GM23338 (cell line): ENCODE results near the gene ZFPL1.

Experiments
- CREB1 ChIP-seq: fragments of 250-450 bp; sonication (Bioruptor Pico); IDR thresholded peaks from 2 replicates; pipeline ENCODE4 v1.5.0; 2020; ENCODE audit warnings: low read depth, mild to moderate bottlenecking, moderate library complexity
- EZH2 ChIP-seq: fragments of 200-600 bp; sonication (generic); IDR thresholded peaks from one replicate; pipeline ENCODE4 v1.8.0; 2017; ENCODE audit warnings: antibody characterized with exemption, mild to moderate bottlenecking, low read depth; ENCODE audit not compliant: unreplicated experiment
- JUNB ChIP-seq: IDR thresholded peaks from one replicate; pipeline ENCODE4 v1.6.1; 2016; ENCODE audit warnings: antibody characterized with exemption; ENCODE audit not compliant: unreplicated experiment
- NANOG ChIP-seq: IDR thresholded peaks from 2 replicates; pipeline ENCODE4 v1.6.1; 2016; ENCODE audit warnings: antibody characterized with exemption, borderline replicate concordance
- POLR2AphosphoS5 ChIP-seq: IDR thresholded peaks from 2 replicates; pipeline ENCODE4 v1.6.1; 2016; ENCODE audit warnings: antibody characterized with exemption, low read depth
- STAT1 ChIP-seq: IDR thresholded peaks from one replicate; pipeline ENCODE4 v1.6.1; 2016; ENCODE audit warnings: antibody characterized with exemption; ENCODE audit not compliant: unreplicated experiment
- TF ChIP-seq, protein P1 (sequence below), 2 experiments: fragments of 200-600 bp in 1 of 2; sonication (generic) in 1 of 2; conservative IDR thresholded peaks; 2 replicates each; pipeline versions ENCODE4 v1.5.1 to v1.6.1; 2016 to 2017; ENCODE audit warnings: antibody characterized with exemption in 2 of 2, low read depth in 2 of 2, mild to moderate bottlenecking in 2 of 2, moderate library complexity in 1 of 2
- TF ChIP-seq, protein P2 (sequence below): IDR thresholded peaks from one replicate; pipeline ENCODE4 v1.6.1; 2018; ENCODE audit warnings: antibody characterized with exemption; ENCODE audit not compliant: unreplicated experiment

DNA sequence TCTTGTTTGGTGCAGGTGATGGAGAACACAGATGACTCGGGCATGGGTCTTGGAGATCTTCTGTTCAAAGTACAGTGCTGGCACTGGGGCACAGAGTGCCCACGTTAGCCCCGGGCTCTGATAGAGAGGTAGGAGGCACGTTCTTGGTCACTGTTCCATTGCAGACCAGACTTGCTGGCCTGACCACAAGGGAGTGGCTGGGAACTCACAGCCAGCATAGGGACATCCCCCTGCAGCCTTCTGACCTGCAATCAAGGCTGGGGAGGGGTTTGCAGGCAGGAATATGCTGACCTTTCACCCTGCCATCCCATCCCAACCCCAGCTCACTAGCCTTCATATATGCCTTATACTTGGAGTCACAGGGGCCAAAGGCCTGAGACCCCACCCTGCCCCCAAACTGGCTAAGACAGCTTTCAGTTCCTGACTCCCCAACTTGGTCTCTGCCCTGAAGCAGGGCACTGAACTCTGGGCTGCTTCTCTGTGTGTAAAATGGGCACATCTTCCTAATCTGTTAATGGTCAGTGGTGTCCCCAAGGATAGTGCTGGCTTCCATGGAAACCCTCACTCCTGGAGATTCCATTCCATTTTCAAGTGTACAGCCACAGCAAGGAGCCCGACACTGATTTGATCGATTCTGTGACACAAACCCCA is 42.7 kb downstream of the ZFPL1 start:
- TF ChIP-seq EZH2 = no peak
- no peak for TF ChIP-seq JUNB
- TF ChIP-seq, protein P1, sequence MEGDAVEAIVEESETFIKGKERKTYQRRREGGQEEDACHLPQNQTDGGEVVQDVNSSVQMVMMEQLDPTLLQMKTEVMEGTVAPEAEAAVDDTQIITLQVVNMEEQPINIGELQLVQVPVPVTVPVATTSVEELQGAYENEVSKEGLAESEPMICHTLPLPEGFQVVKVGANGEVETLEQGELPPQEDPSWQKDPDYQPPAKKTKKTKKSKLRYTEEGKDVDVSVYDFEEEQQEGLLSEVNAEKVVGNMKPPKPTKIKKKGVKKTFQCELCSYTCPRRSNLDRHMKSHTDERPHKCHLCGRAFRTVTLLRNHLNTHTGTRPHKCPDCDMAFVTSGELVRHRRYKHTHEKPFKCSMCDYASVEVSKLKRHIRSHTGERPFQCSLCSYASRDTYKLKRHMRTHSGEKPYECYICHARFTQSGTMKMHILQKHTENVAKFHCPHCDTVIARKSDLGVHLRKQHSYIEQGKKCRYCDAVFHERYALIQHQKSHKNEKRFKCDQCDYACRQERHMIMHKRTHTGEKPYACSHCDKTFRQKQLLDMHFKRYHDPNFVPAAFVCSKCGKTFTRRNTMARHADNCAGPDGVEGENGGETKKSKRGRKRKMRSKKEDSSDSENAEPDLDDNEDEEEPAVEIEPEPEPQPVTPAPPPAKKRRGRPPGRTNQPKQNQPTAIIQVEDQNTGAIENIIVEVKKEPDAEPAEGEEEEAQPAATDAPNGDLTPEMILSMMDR (conservative IDR thresholded peaks at IDR 0.05; ENCODE audit: low read depth in 2 of 2) = no peak
- TF ChIP-seq POLR2AphosphoS5 = no peak
- no peak for TF ChIP-seq STAT1
- TF ChIP-seq, protein P2, sequence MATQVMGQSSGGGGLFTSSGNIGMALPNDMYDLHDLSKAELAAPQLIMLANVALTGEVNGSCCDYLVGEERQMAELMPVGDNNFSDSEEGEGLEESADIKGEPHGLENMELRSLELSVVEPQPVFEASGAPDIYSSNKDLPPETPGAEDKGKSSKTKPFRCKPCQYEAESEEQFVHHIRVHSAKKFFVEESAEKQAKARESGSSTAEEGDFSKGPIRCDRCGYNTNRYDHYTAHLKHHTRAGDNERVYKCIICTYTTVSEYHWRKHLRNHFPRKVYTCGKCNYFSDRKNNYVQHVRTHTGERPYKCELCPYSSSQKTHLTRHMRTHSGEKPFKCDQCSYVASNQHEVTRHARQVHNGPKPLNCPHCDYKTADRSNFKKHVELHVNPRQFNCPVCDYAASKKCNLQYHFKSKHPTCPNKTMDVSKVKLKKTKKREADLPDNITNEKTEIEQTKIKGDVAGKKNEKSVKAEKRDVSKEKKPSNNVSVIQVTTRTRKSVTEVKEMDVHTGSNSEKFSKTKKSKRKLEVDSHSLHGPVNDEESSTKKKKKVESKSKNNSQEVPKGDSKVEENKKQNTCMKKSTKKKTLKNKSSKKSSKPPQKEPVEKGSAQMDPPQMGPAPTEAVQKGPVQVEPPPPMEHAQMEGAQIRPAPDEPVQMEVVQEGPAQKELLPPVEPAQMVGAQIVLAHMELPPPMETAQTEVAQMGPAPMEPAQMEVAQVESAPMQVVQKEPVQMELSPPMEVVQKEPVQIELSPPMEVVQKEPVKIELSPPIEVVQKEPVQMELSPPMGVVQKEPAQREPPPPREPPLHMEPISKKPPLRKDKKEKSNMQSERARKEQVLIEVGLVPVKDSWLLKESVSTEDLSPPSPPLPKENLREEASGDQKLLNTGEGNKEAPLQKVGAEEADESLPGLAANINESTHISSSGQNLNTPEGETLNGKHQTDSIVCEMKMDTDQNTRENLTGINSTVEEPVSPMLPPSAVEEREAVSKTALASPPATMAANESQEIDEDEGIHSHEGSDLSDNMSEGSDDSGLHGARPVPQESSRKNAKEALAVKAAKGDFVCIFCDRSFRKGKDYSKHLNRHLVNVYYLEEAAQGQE = no peak
- no peak for TF ChIP-seq NANOG
- no peak for TF ChIP-seq CREB1 (CRISPR knock-in tag)
